ENCODE results near the gene CBX1.

- TF ChIP-seq POLR2AphosphoS5 (IDR thresholded peaks at IDR 0.05) (no peak), POLR2A (IDR thresholded peaks at IDR 0.05) (no peak), CTCF (IDR thresholded peaks at IDR 0.05) (no peak), EP300 (IDR thresholded peaks at IDR 0.05; ENCODE audit: low read depth) (no peak)
Measured at GRCh38 chr17:48110761-48111160, 9.5 kb upstream of the CBX1 start.

Measured in transverse colon (tissue), 4 donors.